Stimulated activated CD4-positive, alpha-beta T cell treated with anti-CD3 and anti-CD28 coated beads, Interleukin-12 subunit alpha, Interleukin-12 subunit beta, amount 100 ng/mL, for 4 hours (primary cell): ENCODE data around the gene PRDM2.

Source experiments
- DNase-seq: peaks from one replicate; pipeline ENCODE4 v3.0.0-alpha.2; 2020

Gene PRDM2

DNA sequence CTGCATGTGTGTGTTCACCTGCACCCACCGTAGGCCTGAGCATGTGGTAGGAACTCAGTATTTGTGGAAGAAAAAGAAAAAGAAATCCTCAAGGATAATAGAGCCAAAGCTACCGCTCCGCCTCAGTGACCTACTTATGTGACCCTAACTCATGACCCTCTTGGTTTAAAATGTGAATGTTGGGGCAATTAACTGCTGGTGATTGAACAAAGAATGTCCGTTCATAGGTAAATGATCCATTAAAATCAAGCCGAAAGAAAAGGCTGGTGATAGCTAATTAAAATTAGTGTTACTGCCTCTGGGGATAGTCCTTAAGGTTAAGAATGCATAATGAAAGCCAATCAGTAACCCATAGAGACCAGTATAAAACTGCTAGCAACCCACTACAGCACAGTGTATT lies 98.1 kb downstream of the PRDM2 start:
- DNase-seq, result no peak

GRCh38 chr1:13799502-13800283 lies 99.7 kb downstream of the PRDM2 start:
- no peak for DNase-seq

- DNase-seq, result no peak
Observed at GRCh38 chr1:13801232-13801631, 101.2 kb downstream of the PRDM2 start.

DNA sequence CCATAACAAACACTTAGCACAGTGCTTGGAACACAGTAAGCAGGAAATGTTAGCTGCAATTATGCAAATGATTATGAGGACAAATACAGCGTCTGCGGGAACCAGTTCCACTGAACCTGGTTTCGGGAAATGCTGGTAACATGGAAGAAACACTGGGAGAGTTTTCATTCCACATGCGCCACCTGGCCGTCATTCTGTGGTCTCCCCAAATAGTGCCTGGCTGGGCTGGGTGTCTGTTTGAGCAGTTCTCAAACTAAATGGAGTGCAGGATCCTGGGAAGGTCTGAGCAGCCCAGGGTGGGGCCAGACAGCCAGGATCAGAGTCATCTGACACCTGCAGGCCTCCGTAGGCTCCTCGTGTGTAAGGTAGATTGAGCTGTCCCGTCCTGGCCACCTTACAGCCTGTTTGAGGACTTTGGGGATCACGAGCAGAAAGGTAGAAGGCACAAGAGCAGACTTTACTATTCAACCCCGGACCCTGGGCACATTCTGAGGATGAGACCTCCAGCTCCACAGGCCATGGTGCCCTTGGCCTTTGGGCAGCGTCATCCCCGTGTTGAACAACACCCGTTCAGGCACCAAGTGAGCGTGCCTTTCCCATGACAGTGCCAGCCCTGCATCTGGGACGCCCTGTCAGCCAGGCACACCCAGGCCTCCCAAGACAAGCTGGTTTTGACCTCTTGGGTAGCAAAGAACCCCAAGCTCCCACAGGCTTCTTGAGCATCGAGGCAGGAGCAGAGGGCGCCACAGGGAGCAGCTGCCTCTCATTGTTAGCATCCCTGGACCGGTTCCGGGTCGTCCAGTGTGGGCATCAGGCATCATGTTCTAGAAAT lies 101.9 kb downstream of the PRDM2 start:
- no peak for DNase-seq

- no peak for DNase-seq
Observed at GRCh38 chr1:13802782-13803545, 103.0 kb downstream of the PRDM2 start.

DNA sequence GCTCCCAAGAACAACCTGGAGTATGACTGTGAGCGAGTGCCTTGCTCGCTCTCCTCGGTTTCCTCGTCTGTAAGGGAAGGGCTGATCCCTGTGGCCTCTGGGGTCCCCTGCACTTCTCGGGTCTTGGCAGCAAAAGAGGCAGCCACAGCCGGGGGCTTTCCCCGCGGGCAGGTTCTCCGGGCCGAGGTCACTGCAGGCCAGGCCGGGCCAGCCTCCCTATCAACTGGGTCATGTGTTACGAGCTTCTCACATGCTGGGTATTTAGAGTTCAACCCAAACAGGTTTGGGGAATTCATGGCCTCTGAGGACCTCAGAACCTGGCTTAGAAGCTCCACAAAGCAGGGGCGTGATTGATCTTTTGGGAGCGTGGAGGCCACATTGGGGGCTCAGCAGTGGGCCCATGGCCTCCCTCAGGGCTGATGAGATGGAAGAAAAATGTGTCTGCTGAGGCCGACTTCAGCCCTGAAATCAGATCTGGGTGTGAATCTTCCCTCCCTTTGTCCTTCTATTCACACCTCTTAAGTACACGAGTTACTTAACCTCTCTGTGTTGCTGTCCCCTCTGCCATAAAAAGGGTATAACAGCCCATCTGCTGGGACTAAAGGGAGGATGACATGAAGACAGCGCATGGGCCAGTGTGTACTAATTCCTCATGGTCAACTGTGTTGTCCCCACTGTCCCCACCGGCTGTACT lies 103.7 kb downstream of the PRDM2 start:
- no peak for DNase-seq

DNA sequence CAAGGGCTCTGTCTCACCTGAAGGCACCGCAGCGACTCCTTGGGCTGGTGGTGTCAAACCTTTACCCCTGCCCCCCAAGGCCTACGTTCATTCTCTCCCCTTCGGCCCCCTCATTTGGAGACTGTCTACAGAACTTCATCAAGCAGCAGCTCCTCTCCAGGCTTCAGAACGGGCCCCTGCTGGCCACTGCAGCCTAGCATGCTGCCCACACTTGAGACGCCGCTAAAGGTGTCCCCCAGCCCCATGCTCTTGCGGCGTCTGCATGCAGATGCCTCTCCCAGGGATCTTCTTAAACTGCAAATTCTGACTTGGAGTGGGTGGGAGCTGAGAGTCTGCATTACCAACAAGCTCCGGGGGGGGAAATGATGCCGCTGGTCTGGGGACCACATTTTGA lies 104.2 kb downstream of the PRDM2 start:
- DNase-seq, result no peak

DNA sequence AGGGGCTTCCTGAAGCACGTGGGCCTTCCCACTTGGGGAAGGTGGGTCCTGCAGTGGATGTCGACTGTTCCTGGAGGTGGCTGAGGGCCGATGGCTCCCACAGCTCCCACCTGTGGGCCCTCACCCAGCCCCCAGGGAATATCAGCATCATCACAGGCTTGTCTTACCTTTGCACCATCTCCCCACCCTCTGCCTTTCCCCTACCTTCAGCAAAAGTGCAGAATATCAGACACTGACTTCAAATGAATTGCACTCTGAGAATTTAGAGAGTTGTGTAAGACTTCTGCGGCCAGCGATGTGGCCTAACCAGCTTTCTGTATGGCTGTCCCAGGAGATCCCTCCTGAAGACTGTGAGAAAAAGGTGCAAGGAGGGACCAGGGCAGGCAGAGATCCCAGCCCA lies 105.4 kb downstream of the PRDM2 start:
- no peak for DNase-seq

DNA sequence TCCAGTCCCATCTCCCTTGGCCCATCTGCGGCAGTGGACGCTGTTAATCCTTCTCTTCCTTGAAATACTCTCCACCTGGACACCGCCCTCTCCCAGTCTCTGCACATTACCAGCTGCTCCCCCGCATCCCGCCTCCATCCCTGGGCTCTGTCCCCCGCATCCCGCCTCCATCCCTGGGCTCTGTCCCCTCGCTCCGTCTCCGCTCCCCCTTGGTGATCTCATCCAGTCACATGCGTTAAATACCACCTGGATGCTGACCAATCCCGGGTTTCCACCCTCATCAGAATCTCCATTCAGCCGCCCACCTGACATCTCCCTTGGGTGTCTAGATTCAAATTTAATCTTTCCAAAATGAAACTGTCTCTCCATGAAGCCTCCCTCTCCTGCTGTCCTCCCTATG lies 106.1 kb downstream of the PRDM2 start:
- DNase-seq, result no peak

GRCh38 chr1:13807209-13807608 lies 107.2 kb downstream of the PRDM2 start:
- no peak for DNase-seq

DNA sequence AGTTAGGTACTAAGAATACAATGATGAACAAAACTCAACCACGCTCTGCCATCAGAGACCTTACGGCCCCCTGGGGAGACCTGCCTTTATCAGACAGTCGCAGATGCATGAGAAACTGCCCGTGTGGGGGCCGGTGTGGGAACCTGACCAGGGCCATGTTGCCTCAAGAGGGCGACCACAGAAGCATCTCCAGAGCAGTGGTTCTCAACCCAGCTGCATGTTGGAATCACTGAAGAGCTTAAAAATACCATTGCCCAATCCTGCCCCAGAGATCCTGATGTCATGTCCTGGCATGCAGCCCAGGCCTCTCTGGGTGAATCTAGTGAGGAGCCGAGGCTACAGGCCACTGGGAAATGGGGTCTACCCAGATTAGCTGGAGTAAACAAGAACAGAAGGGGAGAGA lies 108.7 kb downstream of the PRDM2 start:
- no peak for DNase-seq

GRCh38 chr1:13809461-13810159 lies 109.6 kb downstream of the PRDM2 start:
- no peak for DNase-seq

DNA sequence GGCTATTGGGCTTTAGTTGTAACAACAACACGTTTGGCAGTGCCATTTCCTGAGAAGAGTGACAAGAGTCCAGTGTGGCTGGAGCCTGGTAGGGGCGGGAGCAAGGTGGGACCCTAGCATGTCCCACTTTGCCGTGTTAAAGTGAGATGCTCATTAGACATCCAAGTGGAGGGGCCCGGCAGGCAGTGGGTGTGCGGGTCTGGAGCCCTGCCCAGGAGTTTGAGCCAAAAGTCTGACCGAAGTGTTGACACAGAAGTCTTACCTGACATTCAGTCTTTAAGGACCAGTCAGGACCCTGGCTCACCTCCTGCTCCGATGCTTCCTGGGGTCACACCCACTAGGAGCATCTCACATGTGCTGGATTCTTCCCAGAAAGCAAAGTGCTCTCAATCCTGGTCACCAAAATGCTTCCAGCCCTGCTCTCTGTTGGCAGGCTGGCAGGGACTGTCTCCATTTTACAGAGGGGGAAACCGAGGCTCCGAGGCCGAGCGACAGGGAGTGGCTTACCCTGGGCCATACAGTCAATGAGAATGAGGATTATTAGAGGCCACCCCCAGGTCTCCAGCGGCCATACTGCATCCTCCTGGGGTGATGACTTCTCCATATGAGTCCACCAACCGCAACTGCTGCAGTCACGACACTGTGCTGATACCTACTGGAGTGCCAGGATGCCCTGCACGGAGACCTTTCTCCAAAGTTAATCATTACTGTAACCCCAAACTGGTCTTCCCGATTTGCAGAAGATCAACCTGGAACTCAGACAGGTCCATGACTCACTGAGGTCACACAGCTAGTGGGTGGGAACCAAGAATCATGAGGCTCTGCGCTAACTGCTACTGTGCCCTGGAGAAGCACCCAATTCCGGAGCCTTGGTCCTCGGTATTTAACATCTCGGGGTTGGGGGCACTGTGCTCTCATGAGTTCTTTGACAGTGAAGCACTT lies 112.7 kb downstream of the PRDM2 start:
- no peak for DNase-seq

DNA sequence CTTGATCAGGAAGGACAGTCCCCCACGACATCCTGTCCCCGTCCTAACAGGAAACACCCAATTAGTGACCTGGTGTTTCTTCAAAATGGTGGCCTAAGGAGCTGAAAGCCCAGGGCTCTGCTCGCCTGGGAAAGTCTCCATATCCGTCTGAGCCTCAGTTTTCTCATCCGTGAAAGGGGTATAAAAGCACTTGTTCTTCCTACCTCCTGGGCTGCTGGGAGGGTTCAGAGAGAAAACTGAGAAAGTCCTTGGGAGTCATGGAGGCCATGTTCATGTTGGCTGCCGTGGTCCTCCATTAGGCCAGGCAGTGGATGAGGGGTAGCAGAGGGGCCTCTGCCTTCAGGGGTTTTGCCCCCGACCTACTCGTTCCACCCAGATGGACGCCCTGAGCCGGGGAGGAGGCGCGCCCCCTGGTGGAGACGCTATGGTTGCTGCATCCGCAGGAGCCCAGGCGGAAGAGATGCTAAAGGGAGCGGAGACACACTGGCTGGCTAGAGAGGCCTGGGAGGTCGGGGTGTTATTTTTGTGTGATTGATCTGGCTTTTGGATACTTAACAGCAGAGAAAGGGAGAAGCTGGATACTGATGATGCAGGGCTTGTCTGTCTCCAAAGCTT lies 113.5 kb downstream of the PRDM2 start:
- DNase-seq, result peak; percentile 66

- DNase-seq, result no peak
Observed at GRCh38 chr1:13814131-13814530, 114.1 kb downstream of the PRDM2 start.

DNA sequence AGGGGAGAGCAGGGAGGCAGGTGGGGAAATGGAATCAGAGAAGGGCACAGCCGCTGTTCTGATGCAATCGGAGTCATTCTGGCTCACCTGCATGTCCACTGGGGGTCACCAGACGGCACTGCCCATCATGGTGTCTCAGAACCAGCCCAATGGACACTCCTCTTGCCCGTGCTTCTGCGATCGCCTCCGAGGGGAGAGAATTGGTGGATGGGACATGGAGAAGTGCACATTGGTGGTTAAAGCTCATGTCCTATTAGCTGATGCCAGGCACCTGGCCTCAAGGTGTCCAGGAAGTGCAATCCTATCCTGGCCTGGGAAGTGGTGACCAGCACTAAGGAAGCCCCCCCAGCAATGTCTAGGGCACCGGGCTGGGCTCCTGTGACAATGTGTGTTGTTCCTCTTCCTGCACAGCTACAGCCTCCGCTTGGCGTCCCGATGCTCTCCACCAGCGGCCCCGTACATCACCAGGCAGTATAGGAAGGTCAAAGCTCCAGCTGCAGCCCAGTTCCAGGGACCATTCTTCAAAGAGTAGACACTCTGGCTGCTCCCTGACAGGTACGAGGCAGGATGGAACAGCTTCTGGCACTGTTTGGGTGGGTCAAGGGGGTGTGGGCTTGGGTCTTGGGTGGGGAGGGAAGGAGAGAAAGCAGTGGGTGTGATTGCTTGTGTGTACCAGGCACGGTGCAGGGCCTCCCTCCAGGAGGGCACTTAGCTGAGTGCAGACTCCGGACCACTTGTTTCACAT lies 116.2 kb downstream of the PRDM2 start:
- no peak for DNase-seq

DNA sequence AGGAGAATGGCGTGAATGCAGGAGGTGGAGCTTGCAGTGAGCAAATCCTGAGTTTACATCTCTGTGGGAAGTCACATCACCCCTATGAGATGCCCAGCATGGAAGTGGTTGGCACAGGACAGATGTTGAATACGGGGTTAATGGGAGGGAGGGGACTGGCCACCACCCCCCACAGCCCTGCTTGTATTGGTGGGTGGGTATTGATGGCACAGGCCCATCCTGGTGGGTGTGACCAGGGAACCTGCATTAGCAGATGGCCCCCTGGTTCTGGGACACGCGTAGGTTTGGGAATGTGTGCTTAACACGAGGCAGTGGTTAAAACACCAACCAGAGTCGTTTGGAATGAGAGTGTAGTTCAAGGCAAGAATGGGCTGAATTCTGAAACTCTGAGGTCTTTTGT lies 117.9 kb downstream of the PRDM2 start:
- no peak for DNase-seq

GRCh38 chr1:13818926-13819325 lies 118.9 kb downstream of the PRDM2 start:
- no peak for DNase-seq

GRCh38 chr1:13819642-13820041 lies 119.7 kb downstream of the PRDM2 start:
- no peak for DNase-seq

DNA sequence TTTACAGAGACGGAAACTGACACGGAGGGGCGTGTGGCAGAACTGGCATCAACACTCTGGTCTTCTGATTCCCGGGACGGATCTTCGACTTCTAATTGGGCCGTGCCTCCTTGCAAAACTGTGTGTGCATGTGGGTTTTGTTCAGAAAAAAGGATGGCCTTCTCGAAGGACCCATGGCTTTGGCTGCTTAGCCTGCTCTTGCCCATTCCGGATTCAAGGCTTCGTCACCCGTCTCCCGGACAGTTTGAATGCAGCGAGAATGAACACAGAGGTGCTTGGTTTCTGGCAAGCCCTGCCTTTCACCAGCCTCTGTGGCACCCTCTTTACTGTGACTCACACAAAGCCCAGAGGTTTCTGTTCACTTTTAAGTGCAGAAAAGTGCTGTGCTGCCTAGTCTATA lies 120.1 kb downstream of the PRDM2 start:
- no peak for DNase-seq
